Caco-2 (cell line): ENCODE measurements around the gene PDCD11. TPM values are rescaled to one million over a fixed set of nuclear protein-coding genes. Genes with fewer than 3 reads are reported as not detected.

Experiments
- BruUV-seq: library from RNA; stranded (reverse); fragments of 400-500 nt; replicated peaks from 2 replicates; lab custom pipeline; 2021; lab: Mats Ljungman, UMichigan
- CTCF ChIA-PET: fragments of 300-600 bp; sonication (Branson Sonifier 250); formaldehyde crosslinking; loops from one replicate; lab custom pipeline; 2022; ENCODE audit warnings: antibody characterized with exemption; lab: Charles Lee
- POLR2A ChIA-PET: fragments of 300-600 bp; sonication (Branson Sonifier 250); formaldehyde crosslinking; loops from one replicate; lab custom pipeline; 2022; ENCODE audit warnings: antibody characterized with exemption; lab: Charles Lee
- DNase-seq, 2 experiments: peaks; one replicate each; pipeline versions ENCODE4 v3.0.0 to v3.0.0-alpha.2; 2020 to 2022
- H3K27me3 ChIP-seq: replicated peaks from 2 replicates; pipeline ENCODE4 v1.6.0; 2011; ENCODE audit warnings: low read length; ENCODE audit not compliant: control insufficient read depth, insufficient read depth
- H3K36me3 ChIP-seq: 2 replicates; pipeline ENCODE4 v1.5.1; 2011; ENCODE audit warnings: low read length; ENCODE audit not compliant: control insufficient read depth, insufficient read depth
- H3K4me1 ChIP-seq: fragments of 250-450 bp; sonication (Bioruptor Pico); 2 replicates; pipeline ENCODE4 v1.5.1; 2020; ENCODE audit warnings: mild to moderate bottlenecking
- H3K4me3 ChIP-seq: 2 replicates; pipeline ENCODE4 v1.5.1; 2011; ENCODE audit warnings: low read depth, mild to moderate bottlenecking, control low read depth, low read length
- H3K9me3 ChIP-seq: fragments of 250-450 bp; sonication (Bioruptor Pico); 2 replicates; pipeline ENCODE4 v1.5.1; 2020; ENCODE audit warnings: mild to moderate bottlenecking, moderate library complexity
- H3K27ac Mint-ChIP-seq: one replicate; pipeline ENCODE4 v1.8.0; 2022; ENCODE audit warnings: mixed read lengths; ENCODE audit not compliant: unreplicated experiment
- H3K27me3 Mint-ChIP-seq: one replicate; pipeline ENCODE4 v1.8.0; 2022; ENCODE audit warnings: mixed read lengths; ENCODE audit not compliant: insufficient read depth, unreplicated experiment
- H3K36me3 Mint-ChIP-seq: one replicate; pipeline ENCODE4 v1.8.0; 2022; ENCODE audit warnings: mild to moderate bottlenecking, mixed read lengths; ENCODE audit not compliant: insufficient read depth, unreplicated experiment
- H3K4me1 Mint-ChIP-seq: one replicate; pipeline ENCODE4 v1.8.0; 2022; ENCODE audit warnings: low read depth, mixed read lengths; ENCODE audit not compliant: unreplicated experiment
- H3K4me3 Mint-ChIP-seq: one replicate; pipeline ENCODE4 v1.8.0; 2022; ENCODE audit warnings: mild to moderate bottlenecking, moderate library complexity, mixed read lengths; ENCODE audit not compliant: unreplicated experiment
- H3K9me3 Mint-ChIP-seq: one replicate; pipeline ENCODE4 v1.8.0; 2022; ENCODE audit warnings: mixed read lengths; ENCODE audit not compliant: unreplicated experiment
- intact Hi-C: fragments of 100-400 bp; cut with micrococcal nuclease; formaldehyde crosslinking; loops from one replicate; pipeline ENCODE4 v1.10.0; 2022; ENCODE audit not compliant: unreplicated experiment
- total RNA-seq: library from RNA; stranded (reverse); gene quantifications from 2 replicates; pipeline ENCODE4 v1.2.3, GENCODE V29; 2022
- TF ChIP-seq, protein P1 (sequence below), 2 experiments: fragments of 200-600 bp in 1 of 2; IDR thresholded peaks; 1 replicate in 1 of 2; 2 replicates in 1 of 2; pipeline versions ENCODE4 v1.5.1 to v1.8.0; 2011 to 2022; ENCODE audit warnings: antibody characterized with exemption in 1 of 2, control low read depth in 1 of 2, inconsistent platforms in 1 of 2, low read depth in 1 of 2, low read length in 1 of 2, mild to moderate bottlenecking in 1 of 2, moderate library complexity in 1 of 2; ENCODE audit not compliant: insufficient read depth in 1 of 2, severe bottlenecking in 1 of 2, unreplicated experiment in 1 of 2

The PDCD11 gene
- total RNA-seq, 1 experiment from 2014 or later: 55.3 TPM

DNA sequence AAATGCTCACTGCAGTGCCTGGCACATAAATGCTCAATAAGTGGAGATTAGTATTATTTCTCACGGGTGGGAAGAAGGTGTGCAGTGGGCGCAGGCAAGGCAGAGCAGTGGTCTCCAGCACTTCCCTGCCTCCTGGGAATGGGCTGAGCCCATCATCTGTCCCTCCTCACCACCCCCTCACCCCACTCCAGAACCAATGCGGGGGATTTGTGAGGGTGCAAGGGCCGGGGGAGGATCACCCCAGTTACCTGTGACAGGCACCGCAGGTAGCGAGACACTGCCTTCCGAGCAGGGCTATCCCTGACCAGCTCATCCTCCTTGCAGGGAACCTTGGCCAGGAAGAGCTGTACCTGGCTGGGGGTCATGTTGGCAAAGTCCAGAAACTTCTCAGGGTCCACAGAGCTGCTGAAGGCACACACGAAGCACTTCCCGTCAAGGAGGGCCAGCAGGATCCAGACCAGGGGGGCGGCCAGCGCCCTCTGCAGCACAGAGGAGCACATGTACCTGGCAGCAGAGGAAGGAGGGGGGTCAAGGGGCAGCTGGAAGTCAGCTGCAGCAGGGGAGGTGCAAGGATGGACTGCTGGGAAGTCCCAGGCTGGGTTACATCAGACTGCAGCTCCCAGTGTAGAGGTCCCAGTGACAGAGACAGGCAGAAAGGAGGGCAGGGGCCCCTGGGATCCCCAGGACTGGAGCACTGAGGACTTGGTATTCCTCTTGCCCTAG is 79.8 kb downstream of the PDCD11 start:
- no peaks in the 10 kb centered on the region for H3K9me3 ChIP-seq
- Mint-ChIP-seq H3K9me3 (no peaks in the 10 kb centered on the region), H3K27me3 (no peaks in the 10 kb centered on the region), H3K4me3 (no peak overlapping the region), H3K4me1 (no peaks in the 10 kb centered on the region), H3K36me3 (no peaks in the 10 kb centered on the region), H3K27ac (no peak overlapping the region)
- intact Hi-C loops: no loop called here
- no peaks in the 10 kb centered on the region for H3K27me3 ChIP-seq
- peak in 1 of 2 experiments; percentile 42 for DNase-seq
- no TSS peak for BruUV-seq
- ChIA-PET CTCF (interaction anchor here (0.6 to 0.9 kb wide), 2 partner anchors 18 to 57 kb away, joined by 3 to 5 read pairs; partner anchors contain the start of gene CALHM1), POLR2A (no interaction called here)
- TF ChIP-seq, protein P1, sequence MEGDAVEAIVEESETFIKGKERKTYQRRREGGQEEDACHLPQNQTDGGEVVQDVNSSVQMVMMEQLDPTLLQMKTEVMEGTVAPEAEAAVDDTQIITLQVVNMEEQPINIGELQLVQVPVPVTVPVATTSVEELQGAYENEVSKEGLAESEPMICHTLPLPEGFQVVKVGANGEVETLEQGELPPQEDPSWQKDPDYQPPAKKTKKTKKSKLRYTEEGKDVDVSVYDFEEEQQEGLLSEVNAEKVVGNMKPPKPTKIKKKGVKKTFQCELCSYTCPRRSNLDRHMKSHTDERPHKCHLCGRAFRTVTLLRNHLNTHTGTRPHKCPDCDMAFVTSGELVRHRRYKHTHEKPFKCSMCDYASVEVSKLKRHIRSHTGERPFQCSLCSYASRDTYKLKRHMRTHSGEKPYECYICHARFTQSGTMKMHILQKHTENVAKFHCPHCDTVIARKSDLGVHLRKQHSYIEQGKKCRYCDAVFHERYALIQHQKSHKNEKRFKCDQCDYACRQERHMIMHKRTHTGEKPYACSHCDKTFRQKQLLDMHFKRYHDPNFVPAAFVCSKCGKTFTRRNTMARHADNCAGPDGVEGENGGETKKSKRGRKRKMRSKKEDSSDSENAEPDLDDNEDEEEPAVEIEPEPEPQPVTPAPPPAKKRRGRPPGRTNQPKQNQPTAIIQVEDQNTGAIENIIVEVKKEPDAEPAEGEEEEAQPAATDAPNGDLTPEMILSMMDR (IDR thresholded peaks at IDR 0.05; ENCODE audit: insufficient read depth in 1 of 2, low read depth in 1 of 2, low read length in 1 of 2, severe bottlenecking in 1 of 2, unreplicated experiment in 1 of 2): peak in 1 of 2 experiments; percentile 53
- H3K36me3 ChIP-seq: no peaks in the 10 kb centered on the region
- H3K4me3 ChIP-seq: no peak overlapping the region
- no peaks in the 10 kb centered on the region for H3K4me1 ChIP-seq

DNA sequence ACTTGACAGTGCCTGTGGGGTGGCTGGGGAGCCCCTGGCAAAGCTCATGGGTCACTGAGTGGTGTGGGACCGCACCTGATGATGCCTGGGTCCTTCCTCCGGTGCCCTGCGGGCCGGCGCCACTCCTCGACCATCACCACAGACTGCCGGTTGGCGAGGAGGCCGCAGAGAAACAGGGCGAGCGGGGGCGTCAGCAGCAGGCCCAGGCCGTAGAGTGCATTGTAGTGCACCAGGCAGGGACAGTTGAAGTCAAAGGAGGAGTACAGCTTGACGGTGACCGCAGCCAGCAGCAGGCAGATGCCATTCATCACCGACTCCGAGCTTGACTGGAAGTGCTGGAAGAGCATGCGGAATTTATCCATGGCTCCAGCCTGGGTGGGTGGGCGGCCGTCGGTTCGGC is 82.2 kb downstream of the PDCD11 start:
- Histone ChIP-seq H3K4me1 (no peaks in the 10 kb centered on the region), H3K36me3 (no peaks in the 10 kb centered on the region), H3K9me3 (no peaks in the 10 kb centered on the region), H3K27me3 (no peaks in the 10 kb centered on the region), H3K4me3 (no peak overlapping the region)
- no TSS peak for BruUV-seq
- ChIA-PET CTCF (no interaction called here), POLR2A (no interaction called here)
- TF ChIP-seq, protein P1 (IDR thresholded peaks at IDR 0.05; ENCODE audit: insufficient read depth in 1 of 2, low read depth in 1 of 2, low read length in 1 of 2, severe bottlenecking in 1 of 2, unreplicated experiment in 1 of 2): no peak
- Mint-ChIP-seq H3K4me1 (no peaks in the 10 kb centered on the region), H3K9me3 (no peaks in the 10 kb centered on the region), H3K27ac (no peak overlapping the region), H3K27me3 (no peaks in the 10 kb centered on the region), H3K36me3 (no peaks in the 10 kb centered on the region), H3K4me3 (no peak overlapping the region)
- intact Hi-C loops: no loop called here
- no peak for DNase-seq

DNA sequence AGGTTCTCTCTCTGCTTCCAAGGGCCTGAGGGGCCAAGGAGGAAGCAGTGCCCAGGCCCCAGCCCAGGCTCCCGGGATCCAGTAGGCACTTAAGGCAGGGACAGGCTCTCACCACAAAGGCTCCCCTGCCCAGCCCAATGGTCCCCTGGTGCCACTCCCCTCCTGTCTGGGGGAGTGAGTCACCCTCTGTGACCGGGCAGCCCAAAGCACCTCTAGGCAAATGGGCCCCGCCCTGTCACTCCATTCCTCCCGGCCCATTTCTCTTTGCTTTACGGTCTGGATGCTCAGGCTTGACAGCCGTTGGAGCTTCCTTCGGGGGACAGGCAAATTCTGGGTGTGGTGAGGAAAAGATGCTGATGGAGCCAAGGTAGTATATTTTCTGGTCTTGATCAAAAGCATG is 82.7 kb downstream of the PDCD11 start, which contains the start of gene CALHM3:
Gene CALHM3 (minus strand): TSS at position 106 of the 400 bp plus-strand sequence. CDS start 208 bp downstream, outside the sequence.
- H3K4me1 ChIP-seq: no peaks in the 10 kb centered on the region
- no peak within 1 kb of the TSS for H3K4me3 ChIP-seq
- H3K36me3 ChIP-seq: no peaks in the 10 kb centered on the region
- H3K9me3 ChIP-seq: no peaks in the 10 kb centered on the region
- peak; percentile 41 to 62 for DNase-seq
- TF ChIP-seq, protein P1 (IDR thresholded peaks at IDR 0.05; ENCODE audit: insufficient read depth in 1 of 2, low read depth in 1 of 2, low read length in 1 of 2, severe bottlenecking in 1 of 2, unreplicated experiment in 1 of 2): no peak
- Mint-ChIP-seq H3K4me1 (no peaks in the 10 kb centered on the region), H3K27ac (no peak within 1 kb of the TSS), H3K9me3 (no peaks in the 10 kb centered on the region), H3K36me3 (no peaks in the 10 kb centered on the region), H3K27me3 (no peaks in the 10 kb centered on the region), H3K4me3 (no peak within 1 kb of the TSS)
- ChIA-PET CTCF (no interaction called here), POLR2A (no interaction called here)
- intact Hi-C loops: no loop called here
- BruUV-seq: no TSS peak
- no peaks in the 10 kb centered on the region for H3K27me3 ChIP-seq
